GM21447 (cell line): ENCODE results near the gene SARNP.

Experiments used
- ATAC-seq: cut with Tn5 transposase; IDR thresholded peaks from one replicate; pipeline ENCODE4 v1.9.1; 2021; ENCODE audit not compliant: unreplicated experiment

Gene SARNP

GRCh38 chr12:55711786-55712553 lies 105.6 kb downstream of the SARNP start:
- no peak for ATAC-seq

DNA sequence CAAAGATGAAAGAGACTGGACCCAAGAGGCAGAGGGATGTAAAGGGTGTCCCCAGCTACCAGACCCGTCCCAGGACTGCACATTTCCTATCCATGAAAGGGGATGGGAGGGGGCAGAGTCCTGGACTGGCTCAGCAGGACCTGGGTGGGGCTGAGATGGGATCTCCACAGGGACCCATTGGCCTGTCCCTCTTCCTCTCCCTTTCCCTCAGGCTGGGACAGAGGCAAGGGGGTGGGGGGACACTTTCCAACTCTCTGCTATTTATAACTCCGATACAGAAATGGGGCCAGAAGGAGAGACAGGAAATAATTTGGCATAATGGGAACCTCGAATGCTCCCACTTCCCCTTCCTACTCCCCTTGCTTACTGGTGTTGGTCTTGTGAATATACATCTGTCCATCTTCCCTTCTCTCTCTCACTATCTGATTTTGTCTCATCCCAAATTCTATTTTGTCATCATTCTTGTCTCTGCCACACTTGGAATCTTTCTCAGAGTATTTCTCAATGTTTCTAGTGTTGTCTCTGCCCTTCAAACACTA lies 108.8 kb downstream of the SARNP start:
- no peak for ATAC-seq

GRCh38 chr12:55707841-55708694 lies 109.5 kb downstream of the SARNP start, which contains the start of gene ITGA7:
TSS of gene ITGA7 (minus strand) at chr12:55707904. CDS start at chr12:55707682, 222 bp downstream.
- ATAC-seq, result no peak
